ENCODE measurements around the gene TNFSF9.
A peak's percentile ranks its signal among the peaks of the same experiment; 100 is the strongest.

TNFSF9 gene

GRCh38 chr19:6530386-6531162, at the start of gene TNFSF9:
Gene TNFSF9, plus strand, starts transcription at chr19:6531026. Its CDS starts 11 bp downstream, at chr19:6531037.
- peak; percentile 58 for DNase-seq (ENCODE audit: low read depth, low spot score)

- no peak for DNase-seq (ENCODE audit: low read depth, low spot score)
These were observed 49.1 kb upstream of the TNFSF9 start, which contains the start of gene DENND1C for GRCh38 chr19:6481541-6482342. Gene DENND1C, minus strand, starts transcription at chr19:6481787. Its CDS starts 92 bp downstream, at chr19:6481695.

GRCh38 chr19:6482343-6482686, 48.5 kb upstream of the TNFSF9 start:
- DNase-seq (ENCODE audit: low read depth, low spot score), result no peak

- DNase-seq (ENCODE audit: low read depth, low spot score), result no peak
These were observed 47.6 kb upstream of the TNFSF9 start for GRCh38 chr19:6483235-6483634.

- no peak for DNase-seq (ENCODE audit: low read depth, low spot score)
These were observed 46.6 kb upstream of the TNFSF9 start for GRCh38 chr19:6484230-6484629.

GRCh38 chr19:6484831-6485230, 46.0 kb upstream of the TNFSF9 start:
- DNase-seq (ENCODE audit: low read depth, low spot score), result no peak

- no peak for DNase-seq (ENCODE audit: low read depth, low spot score)
These were observed 41.4 kb upstream of the TNFSF9 start for GRCh38 chr19:6489278-6490061.

- no peak for DNase-seq (ENCODE audit: low read depth, low spot score)
These were observed 40.7 kb upstream of the TNFSF9 start for GRCh38 chr19:6490134-6490533.

GRCh38 chr19:6491802-6492592, 38.8 kb upstream of the TNFSF9 start:
- DNase-seq (ENCODE audit: low read depth, low spot score), result no peak

- DNase-seq (ENCODE audit: low read depth, low spot score), result no peak
These were observed 36.3 kb upstream of the TNFSF9 start for GRCh38 chr19:6494438-6495036.

- DNase-seq (ENCODE audit: low read depth, low spot score), result no peak
These were observed 34.9 kb upstream of the TNFSF9 start for GRCh38 chr19:6495947-6496346.

- no peak for DNase-seq (ENCODE audit: low read depth, low spot score)
These were observed 32.4 kb upstream of the TNFSF9 start for GRCh38 chr19:6498294-6499036.

GRCh38 chr19:6499052-6499790, 31.6 kb upstream of the TNFSF9 start:
- no peak for DNase-seq (ENCODE audit: low read depth, low spot score)

- no peak for DNase-seq (ENCODE audit: low read depth, low spot score)
These were observed 29.7 kb upstream of the TNFSF9 start for GRCh38 chr19:6500837-6501739.

- no peak for DNase-seq (ENCODE audit: low read depth, low spot score)
These were observed 28.8 kb upstream of the TNFSF9 start, which contains the start of gene TUBB4A for GRCh38 chr19:6501740-6502648. Gene TUBB4A, minus strand, starts transcription at chr19:6502309. Its CDS starts 97 bp downstream, at chr19:6502212.

- DNase-seq (ENCODE audit: low read depth, low spot score), result no peak
These were observed 27.2 kb upstream of the TNFSF9 start for GRCh38 chr19:6503407-6504201.
